ENCODE data around the gene RBPJL.
"Not testable (repeated sequence)": the region's sequence is repeated elsewhere in the genome, so short reads cannot be mapped to it uniquely, and the experiment has no call there.

The RBPJL gene

GRCh38 chr20:45342855-45343531 lies 36.4 kb downstream of the RBPJL start:
- no peak for DNase-seq (ENCODE audit: low read depth)

- DNase-seq (ENCODE audit: low read depth), result no peak
Observed at GRCh38 chr20:45343532-45344167, 37.0 kb downstream of the RBPJL start.

- peak; percentile 98 for DNase-seq (ENCODE audit: low read depth)
Observed at GRCh38 chr20:45344168-45344860, 37.7 kb downstream of the RBPJL start.

- DNase-seq (ENCODE audit: low read depth), result no peak
Observed at GRCh38 chr20:45345104-45345936, 38.7 kb downstream of the RBPJL start.

GRCh38 chr20:45346291-45346718 lies 39.7 kb downstream of the RBPJL start:
- DNase-seq (ENCODE audit: low read depth), result peak; percentile 45

- DNase-seq (ENCODE audit: low read depth), result peak; percentile 53
Observed at GRCh38 chr20:45346851-45347250, 40.2 kb downstream of the RBPJL start.

GRCh38 chr20:45347297-45347935 lies 40.8 kb downstream of the RBPJL start:
- peak; percentile 42 for DNase-seq (ENCODE audit: low read depth)

GRCh38 chr20:45347936-45348778 lies 41.5 kb downstream of the RBPJL start, which contains the start of gene SDC4:
Gene SDC4, minus strand, starts transcription at chr20:45348424. Its CDS starts 40 bp downstream, at chr20:45348384.
- peak; percentile 90 for DNase-seq (ENCODE audit: low read depth)

- no peak for DNase-seq (ENCODE audit: low read depth)
Observed at GRCh38 chr20:45350217-45350616, 43.6 kb downstream of the RBPJL start.

- not testable (repeated sequence) for DNase-seq (ENCODE audit: low read depth)
Observed at GRCh38 chr20:45350795-45351194, 44.2 kb downstream of the RBPJL start.

GRCh38 chr20:45352729-45353128 lies 46.1 kb downstream of the RBPJL start:
- no peak for DNase-seq (ENCODE audit: low read depth)

- no peak for DNase-seq (ENCODE audit: low read depth)
Observed at GRCh38 chr20:45353746-45354145, 47.1 kb downstream of the RBPJL start.

- peak; percentile 48 for DNase-seq (ENCODE audit: low read depth)
Observed at GRCh38 chr20:45354423-45355208, 48.0 kb downstream of the RBPJL start.

- DNase-seq (ENCODE audit: low read depth), result peak; percentile 89
Observed at GRCh38 chr20:45355209-45356084, 48.8 kb downstream of the RBPJL start.

GRCh38 chr20:45358282-45359068 lies 51.8 kb downstream of the RBPJL start:
- DNase-seq (ENCODE audit: low read depth), result peak; percentile 82

- DNase-seq (ENCODE audit: low read depth), result peak; percentile 65
Observed at GRCh38 chr20:45359069-45359405, 52.4 kb downstream of the RBPJL start.

GRCh38 chr20:45359406-45360148 lies 52.9 kb downstream of the RBPJL start:
- peak; percentile 85 for DNase-seq (ENCODE audit: low read depth)
